Fibroblast of peridontal ligament (primary cell): ENCODE results near the gene NR2C2.

ENCODE experiments used
- DNase-seq: peaks from one replicate; pipeline ENCODE4 v3.0.0-alpha.2; 2010; ENCODE audit errors: extremely low read depth

NR2C2 gene

GRCh38 chr3:15063238-15063637 is 115.9 kb downstream of the NR2C2 start:
- DNase-seq: no peak

GRCh38 chr3:15063656-15064286 is 116.4 kb downstream of the NR2C2 start:
- DNase-seq: no peak

GRCh38 chr3:15064299-15064834 is 117.0 kb downstream of the NR2C2 start:
- DNase-seq: peak; percentile 30

- peak; percentile 88 for DNase-seq
These were observed 117.6 kb downstream of the NR2C2 start, which contains the start of gene MRPS25 for GRCh38 chr3:15064835-15065549. MRPS25 (minus strand) TSS chr3:15065315; CDS start chr3:15065194, 121 bp downstream.

GRCh38 chr3:15065550-15066007 is 118.2 kb downstream of the NR2C2 start:
- DNase-seq: no peak

- no peak for DNase-seq
These were observed 119.1 kb downstream of the NR2C2 start for GRCh38 chr3:15066467-15066866.

GRCh38 chr3:15069441-15069840 is 122.1 kb downstream of the NR2C2 start:
- no peak for DNase-seq

GRCh38 chr3:15071699-15072098 is 124.3 kb downstream of the NR2C2 start:
- DNase-seq: no peak

GRCh38 chr3:15074500-15074899 is 127.1 kb downstream of the NR2C2 start:
- DNase-seq: no peak

GRCh38 chr3:15079091-15079490 is 131.7 kb downstream of the NR2C2 start:
- peak; percentile 41 for DNase-seq

GRCh38 chr3:15081960-15082664 is 134.7 kb downstream of the NR2C2 start:
- no peak for DNase-seq

GRCh38 chr3:15083252-15083651 is 135.9 kb downstream of the NR2C2 start:
- no peak for DNase-seq

GRCh38 chr3:15086263-15086662 is 138.9 kb downstream of the NR2C2 start:
- no peak for DNase-seq

GRCh38 chr3:15086699-15087098 is 139.3 kb downstream of the NR2C2 start:
- no peak for DNase-seq

GRCh38 chr3:15089201-15089600 is 141.8 kb downstream of the NR2C2 start:
- no peak for DNase-seq

- DNase-seq: no peak
These were observed 144.2 kb downstream of the NR2C2 start for GRCh38 chr3:15091575-15091974.

- DNase-seq: no peak
These were observed 145.3 kb downstream of the NR2C2 start for GRCh38 chr3:15092686-15093085.

- DNase-seq: no peak
These were observed 146.9 kb downstream of the NR2C2 start for GRCh38 chr3:15094187-15094875.

GRCh38 chr3:15096046-15096445 is 148.7 kb downstream of the NR2C2 start:
- no peak for DNase-seq

- DNase-seq: peak; percentile 14
These were observed 150.5 kb downstream of the NR2C2 start for GRCh38 chr3:15097891-15098290.
